ENCODE measurements around the gene CSNK1G2.

CSNK1G2 gene

DNA sequence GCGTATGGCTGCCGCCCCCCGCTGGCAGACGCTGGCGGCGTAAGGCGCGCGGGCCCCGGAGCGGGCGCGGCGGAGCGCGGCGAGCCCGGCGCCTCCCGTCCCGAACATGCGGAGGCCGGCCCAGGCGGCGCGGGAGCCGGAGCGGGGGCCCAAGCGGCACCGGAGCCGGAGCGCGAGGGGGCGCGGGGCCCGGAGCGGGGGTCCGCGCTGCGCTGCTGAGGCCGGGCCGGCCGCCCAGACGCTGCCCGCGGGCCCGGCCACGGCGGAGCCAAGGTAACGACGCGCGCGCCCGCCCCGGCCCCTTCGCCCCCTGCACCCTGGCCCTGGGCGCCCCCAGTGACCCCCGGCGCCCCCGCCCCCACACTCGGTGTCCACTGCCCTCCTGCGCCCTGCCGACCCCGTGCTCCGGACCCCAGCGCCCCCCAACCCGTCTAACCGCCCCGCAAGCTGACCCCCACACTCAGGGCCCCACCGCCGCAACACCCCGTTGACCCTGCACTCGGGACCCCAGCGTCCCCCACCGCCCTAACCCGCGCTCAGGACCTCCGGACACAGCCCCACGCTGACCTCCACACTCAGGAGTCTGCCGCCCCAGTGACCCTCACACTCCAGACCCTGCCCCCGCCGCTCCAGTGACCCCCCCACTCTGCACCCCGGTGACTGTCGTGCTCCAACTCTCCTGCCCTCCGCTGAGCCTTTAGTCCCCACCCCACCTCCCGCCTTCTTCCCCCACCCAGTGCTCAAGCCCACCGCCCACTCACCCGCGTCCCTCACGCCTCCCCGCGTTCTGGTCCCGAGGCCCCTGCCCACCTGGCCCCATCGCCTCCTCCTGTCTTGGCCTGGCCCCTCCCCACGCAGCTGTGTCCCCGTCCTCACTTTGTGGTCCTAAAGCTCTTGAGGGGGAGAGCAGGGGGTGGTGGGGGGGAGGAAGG lies at the start of gene CSNK1G2:
Gene CSNK1G2 (plus strand): TSS at position 27 of the 932 bp plus-strand sequence. CDS start 28,601 bp downstream, outside the sequence.
- DNase-seq: no peak

DNA sequence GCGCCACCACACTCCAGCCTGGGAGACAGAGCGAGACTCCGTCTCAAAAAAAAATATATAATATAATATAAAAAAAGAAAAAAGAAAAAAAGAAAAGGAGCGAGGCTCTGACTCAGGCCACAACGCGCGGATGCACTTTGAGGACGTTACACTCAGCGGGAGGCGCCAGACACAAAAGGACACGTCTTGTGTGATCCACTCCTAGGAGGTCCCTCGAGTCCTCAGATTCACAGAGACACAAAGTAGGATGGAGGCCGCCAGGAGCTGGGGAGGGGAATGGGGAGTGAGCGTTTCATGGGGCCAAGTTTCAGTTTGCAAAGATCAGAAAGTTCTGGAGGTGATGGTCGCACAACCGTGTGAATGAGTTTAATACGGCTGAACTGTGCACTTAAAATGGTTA lies 47.2 kb upstream of the CSNK1G2 start:
- no peak for DNase-seq

DNA sequence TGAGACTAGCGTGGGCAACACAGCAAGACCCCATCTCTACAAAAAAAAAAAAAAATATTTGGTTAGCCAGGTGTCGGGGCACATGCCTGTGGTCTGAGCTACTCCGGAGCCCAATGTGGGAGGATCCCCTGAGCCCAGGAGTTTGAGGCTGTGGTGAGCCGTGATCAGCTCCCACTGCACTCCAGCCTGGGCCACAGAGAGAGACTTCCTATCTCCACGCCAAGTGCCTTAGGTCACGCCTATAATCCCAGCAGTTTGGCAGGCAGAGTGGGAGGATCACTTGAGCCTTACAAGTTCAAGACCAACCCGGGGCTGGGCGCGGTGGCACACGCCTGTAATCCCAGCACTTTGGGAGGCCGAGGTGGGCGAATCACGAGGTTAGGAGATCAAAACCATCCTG lies 44.5 kb upstream of the CSNK1G2 start:
- no peak for DNase-seq

DNA sequence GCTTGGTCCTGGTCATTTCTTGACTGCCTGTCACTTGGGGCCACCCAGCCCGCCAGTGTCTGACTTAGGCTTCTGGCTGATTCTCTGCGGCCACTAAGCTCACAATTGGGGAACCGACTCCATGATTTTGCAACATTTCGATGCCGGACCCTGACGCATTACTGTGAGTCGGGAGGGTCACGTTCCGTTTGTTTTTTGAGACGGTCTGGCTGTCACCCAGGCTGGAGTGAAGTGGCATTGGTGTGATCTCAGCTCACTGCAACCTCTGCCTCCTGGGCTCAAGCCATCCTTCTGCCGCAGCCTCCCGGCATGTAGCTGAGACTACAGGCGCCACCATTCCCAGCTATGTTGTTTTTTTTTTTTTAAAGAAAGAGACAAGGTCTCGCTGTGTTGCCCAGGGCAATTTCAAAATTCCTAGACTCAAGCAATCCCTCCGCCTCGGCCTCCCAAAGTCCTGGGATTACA lies 39.0 kb upstream of the CSNK1G2 start:
- DNase-seq: no peak

DNA sequence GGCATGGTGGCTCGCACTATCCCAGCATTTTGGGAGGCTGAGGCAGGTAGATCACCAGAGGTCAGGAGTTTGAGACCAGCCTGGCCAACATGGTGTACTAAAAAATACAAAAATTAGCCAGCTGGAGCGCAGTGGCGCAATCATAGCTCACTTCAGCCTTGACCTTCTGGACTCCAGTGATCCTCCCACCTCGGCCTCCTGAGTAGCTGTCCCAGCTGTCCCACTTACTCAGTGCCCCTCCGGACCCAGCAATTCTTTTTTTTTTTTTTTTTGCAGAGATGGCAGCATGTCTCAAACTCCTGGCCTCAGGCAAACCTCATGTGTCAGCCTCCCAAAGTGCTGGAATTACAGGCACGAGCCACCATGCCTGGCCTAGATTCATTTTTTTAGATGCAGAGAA lies 38.0 kb upstream of the CSNK1G2 start:
- no peak for DNase-seq

DNA sequence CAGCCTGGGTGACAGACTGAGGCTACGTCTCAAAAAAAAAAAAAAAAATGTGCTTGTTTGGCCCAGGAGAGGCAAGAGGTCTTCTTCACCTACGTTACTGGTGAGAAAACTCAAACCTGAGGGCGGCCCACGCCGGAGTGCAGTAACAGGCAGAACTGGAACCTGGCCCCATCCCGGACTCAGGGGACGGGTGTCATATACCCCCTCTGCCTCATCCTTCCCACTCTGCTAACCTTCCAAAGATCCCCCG lies 36.2 kb upstream of the CSNK1G2 start:
- no peak for DNase-seq

DNA sequence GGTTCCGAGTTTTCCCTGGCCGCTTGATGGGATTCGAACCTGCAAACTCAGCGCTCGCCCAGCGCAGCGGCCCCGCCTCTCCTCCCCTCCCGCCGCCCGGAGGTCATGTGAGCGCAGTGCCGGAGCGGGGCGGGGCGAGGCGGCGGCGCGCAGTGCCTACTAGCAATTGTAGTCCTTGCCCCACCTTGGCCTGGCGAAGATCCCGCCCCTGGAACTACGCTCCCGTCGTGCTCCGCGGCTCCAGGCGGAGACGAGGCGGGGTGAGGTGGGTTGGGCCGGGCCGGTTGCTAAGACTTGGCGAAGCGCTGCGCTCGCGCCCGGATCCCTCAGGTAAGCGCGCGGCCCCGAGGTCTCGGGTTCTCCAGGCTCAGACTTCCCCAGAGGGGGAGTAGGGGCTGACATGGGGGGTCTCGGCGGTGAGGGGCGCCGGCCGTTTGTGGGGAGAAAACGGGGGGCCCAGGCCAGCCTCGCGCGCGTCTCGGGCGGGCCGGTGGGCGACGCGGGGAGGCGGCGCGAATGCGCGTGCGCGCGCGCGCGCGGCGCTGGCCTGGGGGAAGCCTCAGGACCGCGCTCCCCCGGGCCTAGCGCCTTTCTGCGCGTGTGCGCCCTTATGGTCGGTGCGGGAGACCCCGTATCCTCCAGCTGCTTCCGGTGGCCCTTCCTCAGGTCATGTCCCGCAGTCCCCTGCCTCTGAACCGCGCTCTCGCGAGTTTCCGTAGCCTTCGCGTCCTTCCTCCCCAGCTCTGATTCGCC lies 35.7 kb upstream of the CSNK1G2 start, which contains the start of the genes ADAT3 and SCAMP4:
Gene ADAT3 (plus strand): TSS at position 290 of the 753 bp plus-strand sequence. CDS start 6,649 bp downstream, outside the sequence.
Gene SCAMP4 (plus strand): TSS at position 290 of the 753 bp plus-strand sequence. CDS start 9,621 bp downstream, outside the sequence.
- peak; percentile 92 for DNase-seq

DNA sequence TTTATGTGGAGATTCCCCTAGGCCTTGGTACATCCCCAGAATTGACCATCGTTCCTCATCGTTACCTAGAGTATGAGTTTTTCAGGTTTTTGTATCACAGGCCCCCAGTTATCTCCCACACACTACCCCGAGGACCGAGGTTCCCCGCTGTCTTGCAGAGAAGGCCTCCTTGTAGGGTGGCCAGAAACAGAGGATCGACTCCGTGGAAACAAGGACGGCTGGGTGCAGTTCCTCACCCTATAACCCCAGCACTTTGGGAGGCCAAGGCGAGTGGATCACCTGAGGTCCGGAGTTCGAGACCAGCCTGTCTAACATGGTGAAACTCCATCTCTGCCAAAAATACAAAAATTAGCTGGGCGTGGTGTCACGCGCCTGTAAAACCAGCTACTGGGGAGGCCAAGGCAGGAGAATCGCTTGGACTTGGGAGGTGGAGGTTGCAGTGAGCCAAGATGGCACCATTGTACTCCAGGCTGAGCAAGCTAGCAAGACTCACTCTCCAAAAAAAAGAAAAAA lies 35.1 kb upstream of the CSNK1G2 start:
- no peak for DNase-seq

DNA sequence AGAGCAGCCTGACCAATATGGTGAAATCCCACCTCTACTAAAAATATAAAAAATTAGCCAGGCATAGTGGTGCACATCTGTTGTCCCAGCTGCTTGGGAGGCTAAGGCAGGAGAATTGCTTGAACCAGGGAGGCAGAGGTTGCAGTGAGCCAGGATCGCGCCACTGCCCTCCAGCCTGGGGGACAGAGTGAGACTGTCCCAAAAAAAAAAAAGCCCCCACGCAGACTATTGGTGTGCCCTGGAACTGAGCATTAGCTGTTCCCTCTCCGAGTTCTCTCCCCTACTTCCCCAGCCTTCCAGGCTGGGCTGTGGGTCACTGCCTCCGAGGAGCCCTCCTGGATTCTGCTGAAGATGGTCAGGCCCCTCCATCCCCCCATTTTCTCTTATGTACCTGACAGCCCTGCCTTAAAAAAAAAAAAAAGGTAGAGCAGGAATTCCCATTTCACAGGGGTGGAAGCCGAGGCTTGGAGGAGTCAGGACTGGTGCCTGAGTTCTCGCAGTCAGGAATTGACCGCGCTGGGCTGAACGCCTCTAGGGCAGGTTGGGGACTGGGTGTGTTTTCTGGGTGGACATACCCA lies 33.9 kb upstream of the CSNK1G2 start:
- DNase-seq: no peak

DNA sequence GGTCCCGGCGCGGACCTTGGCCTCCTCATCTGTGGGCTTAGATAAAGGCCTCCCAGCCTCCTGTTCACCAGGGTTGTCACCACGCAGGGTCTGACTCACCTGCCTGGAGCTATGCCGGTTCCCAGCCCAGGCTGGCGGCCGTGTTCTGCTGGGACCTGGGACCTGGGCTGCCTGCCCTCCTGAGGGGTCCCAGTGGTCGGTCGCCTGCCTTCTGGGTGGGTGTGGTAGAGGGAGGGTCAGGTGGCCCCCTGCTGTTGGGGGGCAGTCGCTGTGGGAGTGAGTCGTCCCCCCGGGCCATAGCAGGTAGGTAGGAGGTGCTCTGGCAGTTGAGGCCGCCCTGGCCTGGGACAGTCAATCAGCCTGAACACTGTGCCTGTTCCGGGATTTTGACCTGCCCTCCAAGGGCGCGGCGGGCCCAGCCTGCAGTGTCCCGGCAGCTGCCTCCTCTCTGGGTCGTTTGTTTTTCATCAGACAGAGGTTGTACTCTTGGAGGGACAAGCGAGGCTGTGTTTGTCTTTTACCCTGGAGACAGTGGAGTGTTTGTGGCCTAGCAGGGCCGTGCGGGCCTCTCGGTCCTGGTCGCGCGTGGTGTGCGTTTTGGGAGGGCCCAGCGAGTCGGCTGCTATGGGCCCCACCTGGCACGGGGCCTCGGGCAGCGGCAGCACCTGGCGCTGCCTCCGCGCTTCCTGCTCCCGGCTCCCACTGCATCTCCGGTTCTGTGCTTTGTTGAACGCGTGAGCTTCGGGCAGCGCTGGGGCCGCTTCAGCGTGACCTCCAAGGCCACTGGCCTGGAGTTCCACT lies 33.2 kb upstream of the CSNK1G2 start:
- DNase-seq: no peak

DNA sequence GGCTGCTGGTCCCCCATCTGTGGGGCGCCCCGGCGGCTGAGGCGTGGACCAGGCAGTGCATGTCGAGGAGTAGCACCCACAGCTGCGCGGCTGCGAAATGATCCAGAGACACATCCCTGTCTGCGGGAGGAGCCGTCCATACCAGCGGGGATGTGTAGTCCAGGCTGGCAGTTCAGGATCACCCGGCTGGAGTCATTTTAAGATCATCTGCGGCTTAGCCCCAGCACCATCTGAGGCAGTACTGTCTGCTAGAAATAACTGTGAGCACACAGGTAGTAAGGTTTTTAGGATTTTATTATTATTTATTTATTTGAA lies 32.7 kb upstream of the CSNK1G2 start:
- DNase-seq: no peak

DNA sequence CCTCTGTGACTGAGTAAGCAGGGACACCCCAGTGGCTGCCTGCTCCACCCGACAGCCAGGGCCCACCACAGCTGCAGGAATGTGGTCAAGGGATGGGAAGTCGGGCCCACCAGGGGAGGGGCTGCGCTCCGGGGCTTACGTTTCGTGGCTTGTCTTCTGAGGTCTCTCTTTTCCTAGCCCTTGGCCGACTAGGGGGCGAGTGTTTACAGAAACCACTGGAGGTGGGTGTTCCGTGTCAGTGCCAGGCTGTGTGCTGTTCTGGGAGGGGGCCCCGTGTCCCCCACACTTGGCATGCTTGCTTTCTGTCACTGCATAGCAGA lies 31.3 kb upstream of the CSNK1G2 start:
- no peak for DNase-seq

DNA sequence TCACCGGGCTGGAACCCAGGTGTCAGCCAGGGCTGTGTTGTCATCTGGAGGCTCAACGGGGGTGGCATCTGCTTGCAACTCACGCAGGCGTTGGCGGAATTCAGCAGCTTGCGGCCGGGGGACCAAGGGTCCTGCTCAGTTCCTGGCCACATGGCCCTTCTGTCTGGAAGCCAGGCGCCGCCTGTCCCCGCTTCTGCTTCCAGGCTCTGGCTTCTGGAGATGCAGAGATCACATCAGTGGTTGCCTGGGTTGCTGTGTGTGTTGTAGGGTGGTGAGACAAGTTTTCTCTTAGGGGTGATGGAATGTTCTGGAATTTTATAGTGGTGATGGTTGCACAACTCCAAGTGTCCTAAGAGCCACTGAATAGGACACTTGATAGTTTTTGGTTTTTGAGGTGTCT lies 30.8 kb upstream of the CSNK1G2 start:
- no peak for DNase-seq

DNA sequence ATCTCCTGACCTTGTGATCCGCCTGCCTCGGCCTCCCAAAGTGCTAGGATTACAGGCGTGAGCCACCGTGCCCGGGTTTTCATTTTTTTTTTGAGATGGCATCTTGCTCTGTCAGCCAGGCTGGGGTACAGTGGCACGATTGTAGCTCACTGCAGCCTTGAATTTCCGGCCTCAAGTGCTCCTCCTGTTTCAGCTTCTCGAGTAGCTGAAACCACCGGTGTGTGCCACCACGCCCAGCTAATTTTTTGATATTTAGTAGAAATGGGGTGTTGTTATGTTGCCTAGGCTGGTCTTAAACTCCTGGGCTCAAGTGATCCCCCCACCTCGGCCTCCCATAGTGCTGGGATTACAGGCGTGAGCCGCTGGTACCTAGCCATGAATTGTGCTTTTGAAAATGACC lies 29.9 kb upstream of the CSNK1G2 start:
- no peak for DNase-seq

DNA sequence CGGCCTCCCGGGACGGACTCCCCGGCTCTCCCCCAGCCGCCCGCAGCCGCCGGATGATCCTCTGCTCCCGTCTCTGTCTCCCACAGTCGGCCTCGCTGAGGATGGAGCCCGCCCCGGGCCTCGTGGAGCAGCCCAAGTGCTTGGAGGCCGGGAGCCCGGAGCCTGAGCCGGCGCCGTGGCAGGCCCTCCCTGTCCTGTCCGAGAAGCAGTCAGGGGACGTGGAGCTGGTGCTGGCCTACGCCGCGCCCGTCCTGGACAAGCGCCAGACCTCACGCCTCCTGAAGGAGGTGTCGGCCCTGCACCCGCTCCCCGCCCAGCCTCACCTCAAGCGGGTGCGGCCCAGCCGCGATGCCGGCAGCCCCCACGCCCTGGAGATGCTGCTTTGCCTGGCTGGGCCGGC lies 29.0 kb upstream of the CSNK1G2 start:
- no peak for DNase-seq

DNA sequence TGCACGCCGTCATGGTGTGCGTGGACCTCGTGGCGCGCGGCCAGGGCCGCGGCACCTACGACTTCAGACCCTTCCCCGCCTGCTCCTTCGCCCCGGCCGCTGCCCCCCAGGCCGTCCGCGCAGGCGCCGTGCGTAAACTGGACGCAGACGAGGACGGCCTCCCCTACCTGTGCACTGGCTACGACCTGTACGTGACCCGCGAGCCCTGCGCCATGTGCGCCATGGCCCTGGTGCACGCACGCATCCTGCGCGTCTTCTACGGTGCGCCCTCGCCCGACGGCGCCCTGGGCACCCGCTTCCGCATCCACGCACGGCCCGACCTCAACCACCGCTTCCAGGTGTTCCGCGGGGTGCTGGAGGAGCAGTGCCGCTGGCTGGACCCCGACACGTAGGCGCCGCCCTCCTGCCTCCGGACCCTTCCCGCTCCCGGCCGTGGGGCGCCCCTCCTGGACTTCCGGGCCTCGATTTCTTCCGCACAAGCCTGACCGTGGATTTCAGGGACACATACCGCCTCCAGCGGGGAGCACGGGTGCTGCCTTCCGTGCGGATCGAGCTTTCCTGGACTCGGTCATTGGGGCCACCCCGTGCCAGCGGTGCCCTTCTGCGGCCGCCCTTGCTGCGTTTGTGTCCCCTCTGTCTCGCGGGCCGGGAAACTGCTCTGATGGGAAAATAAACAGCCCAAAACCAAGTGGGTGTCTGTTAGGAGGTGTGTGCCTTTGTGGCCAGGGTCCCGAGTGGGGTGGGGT lies 28.0 kb upstream of the CSNK1G2 start:
- DNase-seq: no peak

DNA sequence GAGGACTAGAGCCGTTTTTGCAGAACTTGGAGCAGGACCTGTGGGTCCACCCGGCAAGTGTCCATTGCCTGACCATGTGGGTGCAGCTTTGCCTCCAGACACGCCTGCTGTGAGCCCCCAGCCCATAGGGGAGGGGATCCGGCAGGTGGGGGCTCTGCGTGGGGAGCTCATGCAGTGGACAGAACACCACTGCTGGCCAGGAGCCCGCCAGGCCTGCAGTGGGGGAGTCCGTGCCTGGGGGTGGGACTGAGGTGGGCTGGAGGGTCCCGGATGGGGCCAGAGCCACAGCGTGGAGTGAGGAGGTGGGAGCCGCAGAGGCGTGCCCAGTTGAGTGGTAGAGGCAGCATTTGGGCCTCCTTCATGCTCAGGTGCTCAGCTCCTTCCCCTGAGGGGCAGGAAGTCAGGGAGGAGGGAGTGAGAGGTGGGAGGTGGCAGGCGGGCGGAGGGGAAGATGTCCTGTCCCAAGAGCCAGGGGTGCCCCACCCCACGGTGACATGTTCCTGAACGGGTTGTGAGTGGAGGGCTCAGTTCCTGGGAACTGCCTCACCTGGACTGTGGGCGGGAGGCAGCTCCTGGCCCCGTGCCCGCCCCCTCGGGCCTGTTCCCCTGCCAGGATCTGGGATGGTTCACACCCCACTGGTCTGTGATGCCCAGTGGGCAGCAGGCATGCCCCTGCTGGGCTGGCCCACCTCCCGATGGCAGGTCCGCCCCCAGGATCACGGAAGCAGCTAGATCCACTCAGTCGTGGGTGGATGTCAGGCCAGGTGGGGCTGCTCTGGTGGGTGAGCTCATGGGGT lies 27.0 kb upstream of the CSNK1G2 start:
- no peak for DNase-seq

DNA sequence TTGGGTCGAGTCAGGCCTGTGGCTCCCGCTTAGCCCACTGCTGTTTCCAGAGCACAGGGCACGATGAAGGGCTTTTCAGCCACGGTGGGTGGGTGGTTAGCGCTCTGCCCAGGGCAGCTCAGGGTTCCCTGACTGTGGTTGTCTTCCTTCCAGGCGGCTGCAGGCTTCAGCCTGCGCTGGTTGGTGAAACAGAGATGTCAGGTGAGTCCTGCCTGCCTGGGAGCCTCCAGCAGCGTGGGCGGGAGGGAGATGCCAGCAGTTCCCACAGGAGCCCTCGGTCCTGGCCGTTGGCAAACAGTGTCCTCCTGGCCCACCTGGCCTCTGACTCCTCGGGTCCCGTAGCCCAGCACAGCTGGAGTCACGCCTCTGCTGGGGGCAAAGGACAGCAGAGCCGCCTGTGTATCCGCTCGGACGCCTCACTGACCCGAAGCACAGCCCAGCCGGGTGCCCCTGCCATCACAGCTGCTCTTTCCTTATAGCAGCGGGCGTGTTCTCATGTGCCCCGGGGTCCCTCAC lies 26.1 kb upstream of the CSNK1G2 start:
- no peak for DNase-seq

DNA sequence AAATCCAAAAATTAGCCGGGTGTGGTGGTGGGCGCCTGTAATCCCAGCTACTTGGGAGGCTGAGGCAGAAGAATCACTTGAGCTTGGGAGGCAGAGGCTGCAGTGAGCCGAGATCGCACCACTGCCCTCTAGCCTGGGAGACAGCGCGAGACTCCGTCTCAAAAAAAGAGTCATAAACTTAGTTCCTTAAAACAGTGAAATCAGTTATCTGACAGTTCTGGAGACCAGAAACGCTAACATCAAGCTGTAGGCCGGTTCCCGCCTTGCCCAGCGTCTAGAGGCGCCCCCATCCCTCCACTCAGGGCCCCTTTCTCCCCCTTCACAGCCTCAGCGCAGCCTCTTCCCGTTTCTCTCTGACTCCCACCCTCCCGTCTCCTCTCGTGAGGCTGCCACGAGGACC lies 23.8 kb upstream of the CSNK1G2 start:
- DNase-seq: no peak

DNA sequence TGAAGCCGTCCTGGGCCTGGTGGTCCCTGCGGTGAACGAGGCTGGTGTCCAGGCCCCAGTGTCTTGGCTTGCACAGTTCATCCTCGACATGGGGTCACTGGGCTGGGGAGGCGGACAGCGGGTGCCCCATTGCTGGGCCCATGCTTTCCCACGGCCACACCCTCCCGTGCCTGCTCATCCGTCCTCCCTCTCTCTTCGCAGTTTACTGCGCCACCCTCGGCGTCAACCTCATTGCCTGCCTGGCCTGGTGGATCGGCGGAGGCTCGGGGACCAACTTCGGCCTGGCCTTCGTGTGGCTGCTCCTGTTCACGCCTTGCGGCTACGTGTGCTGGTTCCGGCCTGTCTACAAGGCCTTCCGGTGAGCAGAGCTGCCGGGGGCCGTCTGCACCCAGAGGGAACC lies 23.0 kb upstream of the CSNK1G2 start:
- no peak for DNase-seq

DNA sequence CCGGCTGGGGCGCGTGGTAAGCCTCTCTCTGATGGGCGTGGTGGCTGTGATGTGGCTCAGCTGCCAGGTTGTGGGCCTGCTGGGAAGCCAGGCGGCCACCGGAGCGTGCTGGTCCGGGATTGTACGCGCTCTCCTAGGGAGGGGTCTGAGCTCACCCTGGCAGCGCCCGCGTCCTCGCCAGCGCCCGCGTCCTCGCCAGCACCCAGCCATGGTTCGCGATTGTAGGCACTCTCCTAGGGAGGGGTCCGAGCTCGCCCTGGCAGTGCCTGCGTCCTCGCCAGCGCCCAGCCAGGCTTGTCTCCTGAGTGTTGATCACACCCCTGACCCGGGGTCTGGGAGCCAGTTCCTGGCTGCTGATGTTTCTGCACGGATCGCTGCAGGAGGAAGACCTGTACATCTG lies 22.0 kb upstream of the CSNK1G2 start:
- DNase-seq: no peak

All from NCI-H510A (cell line).